Naive thymus-derived CD8-positive, alpha-beta T cell (primary cell): ENCODE results near the gene BUB1B. TPM values are rescaled to one million over a fixed set of nuclear protein-coding genes. Genes with fewer than 3 reads are reported as not detected.
A peak's percentile ranks its signal among the peaks of the same experiment; 100 is the strongest.

Experiments used
- ATAC-seq, 2 donors: fragments of 150-1000 bp; cut with Tn5 transposase in 1 of 2; sonication (Bioruptor Pico), chemical (Tn5 transposase) in 1 of 2; 1 replicate in 1 of 2; 2 replicates in 1 of 2; pipeline ENCODE4 v1.10.0; 2021; ENCODE audit warnings: mild to moderate bottlenecking in 2 of 2, moderate library complexity in 2 of 2
- POLR2A ChIA-PET: fragments of 350-600 bp; sonication (Branson Sonifier 250); formaldehyde crosslinking; loops from one replicate; lab custom pipeline; 2021; ENCODE audit warnings: antibody characterized with exemption; lab: Charles Lee
- DNase-seq, 10 donors: peaks; one replicate each; pipeline versions ENCODE4 v3.0.0 to v3.0.0-alpha.2; 2020 to 2022
- H3K27ac Mint-ChIP-seq, 10 donors: one replicate each; pipeline ENCODE4 v1.8.0; 2020 to 2022; ENCODE audit warnings: mild to moderate bottlenecking in 10 of 10, mixed read lengths in 10 of 10, moderate library complexity in 4 of 10, inconsistent platforms in 1 of 10
- H3K27me3 Mint-ChIP-seq, 5 donors: one replicate each; pipeline ENCODE4 v1.8.0; 2021 to 2022; ENCODE audit warnings: mixed read lengths in 5 of 5
- H3K36me3 Mint-ChIP-seq, 3 donors: one replicate each; pipeline ENCODE4 v1.8.0; 2020 to 2022; ENCODE audit warnings: mixed read lengths in 3 of 3, mild to moderate bottlenecking in 2 of 3, inconsistent platforms in 1 of 3
- H3K4me1 Mint-ChIP-seq, 4 donors: one replicate each; pipeline ENCODE4 v1.8.0; 2021 to 2022; ENCODE audit warnings: mixed read lengths in 4 of 4
- H3K4me3 Mint-ChIP-seq, 10 donors: one replicate each; pipeline ENCODE4 v1.8.0; 2020 to 2022; ENCODE audit warnings: mild to moderate bottlenecking in 10 of 10, mixed read lengths in 10 of 10, moderate library complexity in 6 of 10, inconsistent platforms in 1 of 10
- H3K9me3 Mint-ChIP-seq, 9 donors: one replicate each; pipeline ENCODE4 v1.8.0; 2020 to 2022; ENCODE audit warnings: mixed read lengths in 9 of 9, mild to moderate bottlenecking in 3 of 9, inconsistent platforms in 1 of 9, moderate library complexity in 1 of 9
- polyA plus RNA-seq, 3 donors: library from polyadenylated mRNA; unstranded; fragments of 300-500 nt; fragmentation: Illumina TruSeq; gene quantifications; one replicate each; pipeline ENCODE4 v1.2.3, GENCODE V29; 2021
- total RNA-seq, 8 experiments: library from RNA in 2 of 8; stranded (reverse) in 2 of 8; gene quantifications; one replicate each; pipeline ENCODE4 v1.2.3 and lab custom pipeline; 2021 to 2026

Gene BUB1B
- total and polyA plus RNA-seq, 5 experiments from 2014 or later: 0.49 to 0.77 (median 0.54) TPM; not detected in 2

GRCh38 chr15:40226736-40227135 is 65.9 kb downstream of the BUB1B start:
- no peak for ATAC-seq
- Mint-ChIP-seq H3K4me1 (peaks cover 0 to 1% (median 0%) of the 10 kb centered on the region in 4 donors), H3K27ac (no peak overlapping the region), H3K36me3 (no peaks in the 10 kb centered on the region), H3K4me3 (no peak overlapping the region), H3K9me3 (no peaks in the 10 kb centered on the region), H3K27me3 (no peaks in the 10 kb centered on the region)
- POLR2A ChIA-PET: no interaction called here
- no peak for DNase-seq

GRCh38 chr15:40229316-40229715 is 68.4 kb downstream of the BUB1B start:
- ATAC-seq: no peak
- no peak for DNase-seq
- no peaks in the 10 kb centered on the region for H3K27me3 Mint-ChIP-seq
- POLR2A ChIA-PET: no interaction called here
- no peak overlapping the region for H3K27ac Mint-ChIP-seq
- no peaks in the 10 kb centered on the region for H3K36me3 Mint-ChIP-seq
- H3K4me3 Mint-ChIP-seq: no peak overlapping the region
- H3K9me3 Mint-ChIP-seq: no peaks in the 10 kb centered on the region
- H3K4me1 Mint-ChIP-seq: peaks cover 0 to 1% (median 0%) of the 10 kb centered on the region in 4 donors

GRCh38 chr15:40229956-40230355 is 69.1 kb downstream of the BUB1B start:
- peaks cover 0 to 5% (median under 1%) of the 10 kb centered on the region in 4 donors for H3K4me1 Mint-ChIP-seq
- no peaks in the 10 kb centered on the region for H3K9me3 Mint-ChIP-seq
- ATAC-seq (no peak), DNase-seq (no peak)
- no peaks in the 10 kb centered on the region for H3K27me3 Mint-ChIP-seq
- H3K36me3 Mint-ChIP-seq: no peaks in the 10 kb centered on the region
- no peak overlapping the region for H3K27ac Mint-ChIP-seq
- POLR2A ChIA-PET: no interaction called here
- no peak overlapping the region for H3K4me3 Mint-ChIP-seq

GRCh38 chr15:40232625-40233070 is 71.8 kb downstream of the BUB1B start:
- H3K4me3 Mint-ChIP-seq: no peak overlapping the region
- POLR2A ChIA-PET: interaction anchor here (1.1 kb wide), 1 partner anchor 8 kb away, joined by 3 read pairs; no protein-coding TSS in a partner anchor
- no peaks in the 10 kb centered on the region for H3K9me3 Mint-ChIP-seq
- DNase-seq (no peak), ATAC-seq (no peak)
- H3K27me3 Mint-ChIP-seq: peaks cover 0 to 9% (median 2%) of the 10 kb centered on the region in 5 donors
- peaks cover 0 to 9% (median under 1%) of the 10 kb centered on the region in 4 donors for H3K4me1 Mint-ChIP-seq
- no peak overlapping the region for H3K27ac Mint-ChIP-seq
- H3K36me3 Mint-ChIP-seq: no peaks in the 10 kb centered on the region

GRCh38 chr15:40233727-40234577 is 73.1 kb downstream of the BUB1B start:
- Mint-ChIP-seq H3K36me3 (peaks cover 0 to 2% (median 0%) of the 10 kb centered on the region in 3 donors), H3K4me1 (peaks cover 0 to 16% (median 7%) of the 10 kb centered on the region in 4 donors), H3K27ac (no peak overlapping the region), H3K27me3 (peaks cover 6 to 20% (median 8%) of the 10 kb centered on the region in 5 donors), H3K9me3 (no peaks in the 10 kb centered on the region), H3K4me3 (no peak overlapping the region)
- ATAC-seq (no peak), DNase-seq (no peak)
- POLR2A ChIA-PET: no interaction called here

GRCh38 chr15:40234783-40235182 is 73.9 kb downstream of the BUB1B start:
- H3K4me3 Mint-ChIP-seq: no peak overlapping the region
- H3K4me1 Mint-ChIP-seq: peaks cover 0 to 18% (median 13%) of the 10 kb centered on the region in 4 donors
- no peak for DNase-seq
- ATAC-seq: no peak
- no peak overlapping the region for H3K27ac Mint-ChIP-seq
- peaks cover 0 to 2% (median 0%) of the 10 kb centered on the region in 3 donors for H3K36me3 Mint-ChIP-seq
- POLR2A ChIA-PET: no interaction called here
- H3K27me3 Mint-ChIP-seq: peaks cover 11 to 29% (median 14%) of the 10 kb centered on the region in 5 donors
- no peaks in the 10 kb centered on the region for H3K9me3 Mint-ChIP-seq

- peaks cover 0 to 2% (median 0%) of the 10 kb centered on the region in 3 donors for H3K36me3 Mint-ChIP-seq
- ATAC-seq (no peak), DNase-seq (no peak)
- peaks cover 11 to 34% (median 16%) of the 10 kb centered on the region in 5 donors for H3K27me3 Mint-ChIP-seq
- no peak overlapping the region for H3K27ac Mint-ChIP-seq
- H3K4me3 Mint-ChIP-seq: no peak overlapping the region
- peaks cover 0 to 18% (median 14%) of the 10 kb centered on the region in 4 donors for H3K4me1 Mint-ChIP-seq
- POLR2A ChIA-PET: no interaction called here
- no peaks in the 10 kb centered on the region for H3K9me3 Mint-ChIP-seq
Observed at GRCh38 chr15:40235201-40235885, 74.5 kb downstream of the BUB1B start.

GRCh38 chr15:40238532-40239403 is 77.9 kb downstream of the BUB1B start, which contains the start of gene PAK6:
TSS of gene PAK6 (plus strand) at chr15:40239063. CDS start at chr15:40264786, 25,723 bp downstream.
- POLR2A ChIA-PET: no interaction called here
- peaks cover 0 to 18% (median 14%) of the 10 kb centered on the region in 4 donors for H3K4me1 Mint-ChIP-seq
- peaks cover 11 to 43% (median 16%) of the 10 kb centered on the region in 5 donors for H3K27me3 Mint-ChIP-seq
- peak; percentile 37 to 63 for ATAC-seq
- peak in 1 of 10 donors; percentile 24 for DNase-seq
- H3K9me3 Mint-ChIP-seq: no peaks in the 10 kb centered on the region
- peak within 1 kb of the TSS in 3 of 10 donors; percentile 6 to 57 (median 36) for H3K27ac Mint-ChIP-seq
- H3K36me3 Mint-ChIP-seq: peaks cover 0 to 2% (median 0%) of the 10 kb centered on the region in 3 donors
- peak within 1 kb of the TSS in 7 of 10 donors; percentile 6 to 69 (median 19) for H3K4me3 Mint-ChIP-seq

GRCh38 chr15:40239404-40239692 is 78.5 kb downstream of the BUB1B start:
- POLR2A ChIA-PET: no interaction called here
- H3K27me3 Mint-ChIP-seq: peaks cover 11 to 43% (median 16%) of the 10 kb centered on the region in 5 donors
- ATAC-seq: no peak
- no peaks in the 10 kb centered on the region for H3K9me3 Mint-ChIP-seq
- H3K36me3 Mint-ChIP-seq: peaks cover 0 to 2% (median 0%) of the 10 kb centered on the region in 3 donors
- peak in 1 of 10 donors; percentile 50 for DNase-seq
- peak overlapping the region in 3 of 10 donors; percentile 19 to 27 (median 26) for H3K4me3 Mint-ChIP-seq
- peaks cover 0 to 18% (median 14%) of the 10 kb centered on the region in 4 donors for H3K4me1 Mint-ChIP-seq
- H3K27ac Mint-ChIP-seq: peak overlapping the region in 2 of 10 donors; percentile 6 to 57

GRCh38 chr15:40239693-40240618 is 79.1 kb downstream of the BUB1B start:
- no peak for ATAC-seq
- peak in 1 of 10 donors; percentile 50 for DNase-seq
- Mint-ChIP-seq H3K27me3 (peaks cover 11 to 43% (median 16%) of the 10 kb centered on the region in 5 donors), H3K36me3 (peaks cover 0 to 2% (median 0%) of the 10 kb centered on the region in 3 donors), H3K9me3 (no peaks in the 10 kb centered on the region), H3K4me1 (peaks cover 0 to 15% (median 13%) of the 10 kb centered on the region in 4 donors), H3K27ac (peak overlapping the region in 3 of 10 donors; percentile 6 to 57 (median 15)), H3K4me3 (peak overlapping the region in 3 of 10 donors; percentile 9 to 27 (median 15))
- POLR2A ChIA-PET: interaction anchor here (0.9 kb wide), 1 partner anchor 8 kb away, joined by 3 read pairs; no protein-coding TSS in a partner anchor

- Mint-ChIP-seq H3K27ac (no peak overlapping the region), H3K4me1 (peaks cover 0 to 15% (median 11%) of the 10 kb centered on the region in 4 donors), H3K9me3 (no peaks in the 10 kb centered on the region), H3K27me3 (peaks cover 11 to 43% (median 16%) of the 10 kb centered on the region in 5 donors), H3K36me3 (peaks cover 0 to 2% (median 0%) of the 10 kb centered on the region in 3 donors), H3K4me3 (no peak overlapping the region)
- no peak for ATAC-seq
- no peak for DNase-seq
- POLR2A ChIA-PET: interaction anchor here (0.9 kb wide), 1 partner anchor 9 kb away, joined by 3 read pairs; no protein-coding TSS in a partner anchor
Observed at GRCh38 chr15:40240619-40241221, 79.9 kb downstream of the BUB1B start.
